ENCODE measurements around the gene DSG3. TPM values are rescaled to one million over a fixed set of nuclear protein-coding genes. Genes with fewer than 3 reads are reported as not detected.

DSG3 gene
- total RNA-seq, 1 experiment from 2014 or later = not detected

DNA sequence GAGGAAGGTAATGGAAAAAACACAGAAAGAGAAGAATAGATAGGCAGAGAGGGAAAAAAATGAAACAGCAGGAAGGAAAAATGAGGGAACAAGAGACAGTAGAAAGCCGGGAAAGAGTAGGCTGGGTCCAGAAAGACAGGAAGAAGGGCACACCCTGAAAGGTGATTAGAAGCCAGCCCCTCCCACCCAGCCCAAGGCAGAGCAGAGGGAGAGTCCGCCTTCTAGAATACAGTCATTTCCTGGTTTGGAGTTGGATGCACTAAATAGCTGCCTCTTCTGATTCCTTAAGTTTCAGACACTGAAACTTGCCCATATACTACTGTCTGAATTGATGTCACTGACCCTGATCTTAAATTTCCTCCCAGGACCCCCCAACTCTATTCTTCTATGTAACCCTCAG is 17.9 kb upstream of the DSG3 start:
- DNase-seq (ENCODE audit: extremely low read depth, low read depth) = no peak

DNA sequence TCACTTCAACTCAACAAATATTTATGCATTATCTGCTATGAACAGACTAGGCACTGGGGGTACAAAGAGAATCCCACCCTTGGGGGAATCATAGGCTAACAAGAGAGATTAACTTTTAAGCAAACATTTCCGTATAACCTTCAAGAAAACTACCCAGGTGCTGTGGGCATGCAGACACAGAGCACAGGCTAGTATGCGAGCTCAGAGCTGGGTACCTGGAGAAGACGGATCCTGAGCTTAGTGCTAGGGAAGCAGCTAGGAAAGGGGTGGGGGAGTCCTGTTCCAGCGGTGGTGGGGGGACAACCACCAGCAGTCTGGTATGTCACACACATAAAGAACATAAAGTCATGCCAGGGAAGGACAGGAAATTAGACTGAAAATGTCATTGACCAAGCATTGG is 17.5 kb upstream of the DSG3 start:
- no peak for DNase-seq (ENCODE audit: extremely low read depth, low read depth)

DNA sequence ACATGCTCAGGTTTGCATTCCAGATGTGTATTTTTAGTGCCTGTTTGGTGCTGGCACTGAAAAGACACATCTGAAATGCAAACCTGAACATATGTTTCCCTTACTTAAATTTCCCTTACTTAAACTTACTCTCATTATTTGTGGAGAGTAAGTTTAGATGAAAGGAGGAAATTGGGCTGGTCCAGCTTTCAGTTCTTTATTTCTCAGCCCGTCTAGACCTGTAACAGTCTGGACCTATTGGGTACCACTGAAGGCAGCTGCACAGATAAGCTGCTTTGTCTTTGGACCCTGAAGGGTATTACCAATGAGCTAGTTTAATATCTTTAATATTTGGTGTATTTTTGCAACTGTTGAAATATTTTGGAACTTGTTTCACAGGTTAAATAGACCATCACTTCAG is 17.0 kb upstream of the DSG3 start:
- DNase-seq (ENCODE audit: extremely low read depth, low read depth) = no peak

DNA sequence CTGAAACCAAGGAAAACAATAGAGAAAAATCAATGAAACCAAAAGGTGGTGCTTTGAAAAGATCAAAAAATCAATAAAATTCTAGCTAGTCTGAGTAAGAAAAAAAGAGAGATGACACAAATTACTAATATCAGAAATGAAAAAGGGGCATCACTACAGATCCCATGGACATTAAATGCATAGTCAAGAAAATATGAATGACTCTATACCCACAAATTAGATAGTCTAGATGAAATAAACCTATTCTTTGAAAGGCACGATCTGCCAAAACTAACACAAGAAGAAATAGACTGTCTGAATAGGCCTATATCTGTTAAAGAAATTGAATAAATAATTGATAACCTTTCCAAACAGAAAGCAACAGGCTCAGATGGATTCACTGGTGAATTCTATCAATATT is 15.2 kb upstream of the DSG3 start:
- no peak for DNase-seq (ENCODE audit: extremely low read depth, low read depth)

DNA sequence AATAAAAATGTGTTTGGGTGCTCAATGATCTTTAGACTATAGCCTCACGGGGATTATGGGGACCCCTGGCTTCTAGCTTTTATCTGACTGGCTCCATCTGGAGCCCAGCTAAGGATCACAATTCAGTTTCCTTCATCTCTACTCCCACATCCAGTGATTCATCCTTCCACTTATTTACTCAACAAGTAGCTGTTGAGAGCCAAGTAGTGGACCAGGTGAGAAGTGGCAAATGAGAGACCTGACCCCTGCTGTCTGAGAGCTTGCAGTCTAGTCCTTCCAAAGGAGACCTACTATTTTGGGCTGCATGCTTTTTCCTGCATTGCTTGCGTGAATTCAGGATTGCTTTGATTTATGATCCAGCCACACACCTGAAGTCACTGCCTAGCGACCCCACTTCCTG is 10.7 kb upstream of the DSG3 start:
- DNase-seq (ENCODE audit: extremely low read depth, low read depth) = no peak

DNA sequence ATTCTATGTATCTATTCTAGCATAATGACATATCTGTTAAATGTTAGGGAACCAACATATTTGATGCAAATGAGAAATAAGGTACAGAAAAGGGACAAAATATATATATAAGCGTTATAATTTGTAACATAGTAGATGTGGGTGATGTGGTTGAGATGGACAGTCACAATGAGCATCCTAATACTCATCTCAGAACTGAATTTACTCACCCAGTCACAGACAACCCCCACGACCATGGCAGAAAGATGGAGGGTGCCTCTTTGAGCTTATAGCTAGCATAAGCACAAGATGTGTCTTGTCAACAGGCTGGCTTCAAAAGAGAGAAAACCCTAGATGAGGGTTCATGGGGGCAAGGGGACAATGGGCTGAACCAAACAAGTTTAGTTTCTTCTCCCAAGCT is 9.1 kb upstream of the DSG3 start:
- no peak for DNase-seq (ENCODE audit: extremely low read depth, low read depth)

DNA sequence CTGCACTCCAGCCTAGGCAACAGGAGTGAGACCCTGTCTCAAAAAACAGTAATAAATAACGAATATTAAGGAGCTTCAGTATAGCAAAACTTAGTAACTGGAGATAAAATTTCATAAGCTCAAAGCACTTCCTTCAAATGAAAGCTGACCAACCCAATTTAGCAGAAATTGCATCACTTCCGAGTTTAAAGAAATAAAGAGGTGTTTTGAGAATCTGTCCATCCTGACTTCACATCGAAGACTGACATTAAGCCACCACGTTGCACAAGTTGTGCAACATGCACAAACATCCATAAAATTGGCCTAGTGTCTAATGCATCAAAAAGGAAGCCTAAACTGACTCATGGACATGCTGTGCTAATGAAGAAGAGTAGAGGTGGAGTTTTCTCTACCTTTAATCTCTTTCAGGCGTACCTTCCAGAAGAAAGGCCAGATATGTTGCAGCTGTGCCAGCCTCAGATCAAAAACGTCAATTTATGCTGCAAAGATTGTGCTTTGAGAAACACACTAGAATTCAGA is 7.7 kb upstream of the DSG3 start:
- no peak for DNase-seq (ENCODE audit: extremely low read depth, low read depth)

DNA sequence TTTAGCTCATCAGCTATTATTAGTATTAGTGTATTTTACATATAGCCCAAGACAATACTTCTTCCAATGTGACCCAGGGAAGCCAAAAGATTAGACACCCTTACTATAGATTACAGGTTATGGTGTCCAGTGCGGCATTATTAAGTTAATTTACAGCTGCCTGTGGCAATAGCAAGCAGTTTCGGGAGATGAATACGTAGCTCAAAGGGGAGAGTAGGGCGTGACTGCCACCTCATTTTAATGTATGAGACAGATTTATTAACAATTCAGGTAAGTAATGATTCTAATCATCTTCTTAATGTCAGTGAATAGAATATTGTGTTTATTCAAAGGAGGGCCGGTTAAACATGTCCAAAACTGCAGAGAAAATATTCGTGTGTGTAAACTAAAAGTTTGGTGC is 6.8 kb upstream of the DSG3 start:
- no peak for DNase-seq (ENCODE audit: extremely low read depth, low read depth)

DNA sequence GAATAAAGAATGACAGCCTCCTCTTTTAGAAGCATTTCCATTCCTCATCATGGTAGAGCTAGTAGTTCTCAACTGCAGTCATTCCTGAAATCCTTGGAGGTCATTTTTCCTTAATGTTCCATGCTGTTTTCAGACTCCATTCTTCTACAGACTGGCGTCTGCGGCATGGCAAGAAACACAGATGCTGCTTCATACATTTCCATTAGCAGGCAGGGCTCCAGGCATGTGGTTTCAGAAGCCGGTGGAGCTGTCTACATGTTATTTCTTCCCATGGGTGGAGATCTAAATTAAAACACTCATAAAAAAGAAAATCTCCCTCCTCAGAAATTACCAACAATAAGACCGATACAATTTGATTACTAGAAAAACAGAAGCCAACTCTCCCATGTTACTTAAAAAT is 6.0 kb upstream of the DSG3 start:
- DNase-seq (ENCODE audit: extremely low read depth, low read depth) = no peak

DNA sequence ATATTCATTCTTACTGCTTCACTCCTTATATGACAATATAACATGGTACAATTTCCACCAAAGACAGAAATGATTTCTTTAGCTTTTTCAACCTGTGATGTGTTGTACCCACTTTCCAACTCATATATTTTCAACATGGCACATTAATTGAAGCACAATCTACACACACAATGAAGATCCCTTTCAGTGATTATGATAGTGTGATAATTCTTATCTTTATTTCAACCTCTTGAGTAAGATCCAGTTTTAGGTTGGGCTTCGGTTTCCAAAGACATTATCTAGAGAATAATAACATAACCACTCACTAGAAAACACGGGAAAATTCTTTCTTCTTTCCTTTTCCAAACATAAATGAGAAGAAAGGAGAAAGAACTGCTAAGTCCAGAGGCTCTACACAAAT is 3.4 kb upstream of the DSG3 start:
- no peak for DNase-seq (ENCODE audit: extremely low read depth, low read depth)

DNA sequence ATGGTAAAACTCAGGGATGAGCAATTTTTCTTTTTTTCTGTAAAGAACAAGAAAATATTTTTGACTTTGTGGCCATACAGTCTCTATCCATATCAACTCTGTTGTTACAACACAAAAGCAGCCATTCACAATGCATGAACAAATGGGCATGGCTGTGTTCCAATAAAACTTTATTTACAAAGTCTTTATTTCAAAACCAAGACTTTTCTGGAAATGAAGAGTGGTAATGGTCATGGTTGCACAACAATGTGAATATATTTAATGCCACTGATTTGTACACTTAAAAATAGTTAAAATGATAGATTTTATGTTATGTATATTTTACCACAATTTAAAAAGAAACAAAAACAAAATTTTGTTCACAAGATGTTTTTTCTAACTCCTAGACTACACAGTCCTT is 1.6 kb upstream of the DSG3 start:
- DNase-seq (ENCODE audit: extremely low read depth, low read depth) = no peak

DNA sequence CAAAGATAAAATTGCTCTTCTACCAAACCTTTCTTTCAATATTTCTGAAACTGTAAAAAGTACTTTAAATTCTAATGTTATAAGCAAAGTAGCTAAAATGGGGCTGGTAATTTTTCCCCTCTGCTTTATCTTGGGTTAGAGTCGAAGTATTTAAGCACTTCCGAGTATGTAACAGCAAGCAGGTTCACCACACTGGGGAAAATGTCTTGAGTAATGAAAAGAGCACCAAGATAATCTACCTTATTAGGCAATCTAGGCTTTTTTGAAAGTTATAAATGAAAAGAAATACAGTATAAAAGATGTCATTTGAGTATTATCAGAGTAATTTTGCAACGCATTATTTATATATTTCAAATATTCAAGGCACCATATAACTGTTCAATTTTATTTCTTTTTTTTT is 687 bp upstream of the DSG3 start:
- no peak for DNase-seq (ENCODE audit: extremely low read depth, low read depth)

DNA sequence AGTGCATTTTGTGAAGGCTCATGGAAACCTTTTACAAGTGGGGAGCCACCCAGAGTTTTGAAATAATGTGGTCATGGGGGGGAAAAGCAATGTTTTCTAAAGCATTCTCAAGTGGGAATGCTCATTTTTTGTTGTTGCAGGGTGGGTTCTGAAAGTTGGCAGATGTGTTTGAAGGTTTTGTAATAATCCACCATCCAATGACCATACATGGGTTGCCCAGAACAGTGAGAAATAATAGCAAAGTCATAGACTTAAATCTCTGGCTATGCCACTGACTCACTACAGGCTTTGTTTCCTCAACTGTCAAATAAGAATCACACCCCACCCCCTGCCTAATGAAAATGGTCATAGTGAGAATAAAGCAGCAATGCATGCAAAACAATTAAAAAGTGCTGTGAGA is 2.9 kb downstream of the DSG3 start:
- DNase-seq (ENCODE audit: extremely low read depth, low read depth) = no peak

DNA sequence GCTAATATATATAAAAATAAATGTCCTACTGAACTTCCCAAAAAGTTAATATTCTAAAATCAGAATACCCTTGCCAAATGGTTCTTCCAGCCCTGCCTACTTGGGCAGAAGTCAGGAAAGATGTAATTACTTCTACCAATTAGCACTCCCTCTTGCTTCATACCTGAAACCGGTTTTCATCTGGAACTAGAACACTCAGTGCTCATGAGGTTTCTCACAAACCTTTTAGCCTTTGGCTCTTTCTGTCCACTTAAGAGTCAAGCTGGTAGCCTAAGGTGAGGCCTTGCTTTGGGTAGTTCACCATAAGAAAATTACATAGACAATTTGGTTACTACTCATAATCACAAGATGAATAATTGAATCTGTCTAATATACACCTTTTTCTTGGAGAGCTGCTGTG is 4.1 kb downstream of the DSG3 start:
- DNase-seq (ENCODE audit: extremely low read depth, low read depth) = no peak

DNA sequence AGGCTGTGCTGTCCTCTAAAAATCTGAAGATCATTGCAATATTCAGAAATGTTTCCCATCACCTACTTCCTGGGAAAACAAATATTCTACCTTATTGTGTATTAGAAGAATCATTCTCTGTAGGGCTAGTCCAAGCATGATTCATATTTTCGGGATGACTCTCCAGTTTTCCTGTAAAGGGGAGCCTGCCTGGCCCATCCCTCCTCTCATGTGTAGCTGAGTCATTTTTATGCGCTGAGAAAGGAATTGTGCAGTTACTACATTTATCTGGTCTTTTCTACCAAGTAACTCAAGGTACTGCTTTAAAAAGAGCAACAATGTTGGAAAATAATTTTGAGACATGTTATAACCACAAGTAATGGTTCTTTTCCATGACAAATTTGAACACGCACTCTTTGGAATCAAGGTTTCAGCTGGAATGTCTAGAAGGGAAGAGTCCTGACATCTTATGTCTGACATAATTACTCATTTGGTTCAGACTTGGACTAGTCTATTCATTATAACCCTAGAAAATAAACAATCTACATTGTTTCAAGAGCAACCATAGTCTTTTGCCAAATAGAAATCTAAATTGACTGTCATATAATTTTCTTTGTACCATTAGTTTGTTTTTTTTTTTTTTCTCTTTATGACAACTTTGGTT is 6.6 kb downstream of the DSG3 start:
- peak; percentile 54 for DNase-seq (ENCODE audit: extremely low read depth, low read depth)

DNA sequence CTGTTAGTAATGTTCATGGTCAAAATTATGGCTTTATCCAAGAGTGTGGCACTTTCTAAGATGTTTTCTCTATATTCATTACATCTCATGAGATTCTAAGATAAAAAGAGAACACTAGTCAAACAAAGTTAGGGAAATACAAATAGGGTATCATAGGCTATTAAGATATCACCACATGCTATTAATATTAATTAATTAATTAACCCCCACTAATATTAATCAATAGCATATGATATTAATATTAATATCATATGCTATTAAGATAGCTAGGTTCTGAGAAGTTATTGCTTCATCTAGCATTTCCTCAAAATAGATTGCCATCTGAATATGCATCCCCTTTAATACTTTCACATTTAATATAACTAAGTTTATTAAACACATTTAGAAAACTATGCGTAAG is 22.1 kb downstream of the DSG3 start:
- no peak for DNase-seq (ENCODE audit: extremely low read depth, low read depth)

DNA sequence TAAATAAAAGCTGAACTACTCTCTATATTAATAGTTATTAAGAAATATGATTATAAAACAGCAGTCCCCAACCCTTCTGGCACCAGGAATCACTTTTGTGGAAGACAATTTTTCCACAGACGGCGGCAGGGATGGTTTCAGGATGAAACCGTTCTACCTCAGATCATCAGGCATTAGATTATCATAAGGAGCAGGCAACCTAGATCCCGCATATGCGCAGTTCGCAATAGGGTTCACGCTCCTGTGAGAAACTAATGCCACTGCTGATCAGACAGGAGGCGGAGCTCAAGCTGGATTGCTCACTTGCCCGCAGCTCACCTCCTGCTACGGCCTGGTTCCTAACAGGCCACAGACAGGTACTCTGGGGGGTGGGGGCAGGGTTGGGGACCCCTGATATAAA is 31.1 kb downstream of the DSG3 start:
- DNase-seq (ENCODE audit: extremely low read depth, low read depth) = no peak

DNA sequence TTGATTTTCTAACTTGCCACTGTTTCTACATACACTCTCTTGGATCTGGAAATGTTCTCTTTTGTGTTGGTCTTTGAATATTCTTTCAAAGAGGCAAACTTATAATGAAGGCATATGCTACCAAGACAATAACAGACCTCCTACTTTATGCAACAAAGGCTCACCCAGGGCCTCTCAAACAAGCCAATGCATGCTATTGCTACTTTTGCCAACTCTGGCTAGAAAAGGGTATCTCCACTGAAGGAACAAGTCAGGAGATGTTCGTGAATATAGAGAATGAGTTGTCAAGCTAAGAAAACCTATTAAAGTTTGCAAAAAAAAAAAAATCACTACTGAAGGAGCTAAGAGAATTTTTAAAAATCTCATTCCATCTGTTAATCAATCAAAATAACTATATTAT is 34.5 kb downstream of the DSG3 start:
- no peak for DNase-seq (ENCODE audit: extremely low read depth, low read depth)

DNA sequence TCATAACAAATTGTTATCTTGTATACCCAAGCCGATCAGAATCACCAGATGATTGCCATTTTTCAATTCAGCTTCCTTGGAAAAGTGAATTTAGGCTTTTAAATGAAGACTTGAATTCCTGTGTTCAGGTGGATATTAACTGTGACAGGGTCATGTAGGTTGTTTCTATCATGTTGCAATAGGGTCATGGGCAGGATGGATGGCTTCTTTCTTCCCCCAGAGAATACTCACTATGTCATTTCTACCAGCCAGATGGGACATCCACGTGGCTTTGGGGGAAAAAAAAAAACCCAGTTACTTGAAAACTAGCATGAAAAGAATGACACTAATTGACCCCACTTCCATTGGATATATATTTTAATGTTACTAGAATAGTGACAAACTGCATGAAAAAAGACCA is 35.9 kb downstream of the DSG3 start:
- no peak for DNase-seq (ENCODE audit: extremely low read depth, low read depth)

DNA sequence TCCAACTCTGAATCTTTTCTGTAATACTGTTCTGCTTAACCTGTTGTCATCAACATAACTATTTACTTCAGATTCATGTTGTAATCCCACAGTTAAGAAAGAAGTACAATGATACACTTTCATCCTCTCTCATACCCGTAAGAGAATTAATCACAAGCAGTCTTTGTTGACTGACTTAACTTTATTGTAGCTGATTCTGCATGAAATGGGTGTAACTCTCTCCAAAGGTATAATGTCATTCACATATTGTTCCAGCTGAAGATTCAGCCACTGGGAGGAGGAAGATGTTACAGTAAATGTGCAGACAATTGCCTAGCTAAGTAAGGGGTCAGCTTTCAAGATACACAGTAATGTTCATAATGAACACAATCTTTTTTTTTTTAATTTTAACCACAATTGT is 36.9 kb downstream of the DSG3 start:
- DNase-seq (ENCODE audit: extremely low read depth, low read depth) = no peak

DNA sequence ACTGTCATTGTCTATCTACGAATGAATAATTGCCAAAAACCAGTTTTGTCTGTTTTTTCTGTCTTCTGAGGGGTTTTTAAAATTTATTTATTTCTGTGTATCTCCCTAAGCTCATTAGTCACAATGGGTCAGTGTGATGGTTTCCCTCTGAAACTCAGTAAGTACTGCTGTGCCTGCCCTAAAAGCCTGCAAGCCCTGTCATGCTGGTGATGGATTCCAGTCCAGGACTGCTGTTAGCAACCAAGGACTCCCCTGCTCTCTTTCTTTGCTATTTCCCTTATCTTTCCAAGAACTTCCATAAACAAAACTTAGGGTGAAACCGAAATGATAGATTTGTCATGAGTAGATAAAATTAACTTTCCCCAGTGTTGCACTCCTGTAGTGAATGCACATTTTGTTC is 38.6 kb downstream of the DSG3 start:
- no peak for DNase-seq (ENCODE audit: extremely low read depth, low read depth)

DNA sequence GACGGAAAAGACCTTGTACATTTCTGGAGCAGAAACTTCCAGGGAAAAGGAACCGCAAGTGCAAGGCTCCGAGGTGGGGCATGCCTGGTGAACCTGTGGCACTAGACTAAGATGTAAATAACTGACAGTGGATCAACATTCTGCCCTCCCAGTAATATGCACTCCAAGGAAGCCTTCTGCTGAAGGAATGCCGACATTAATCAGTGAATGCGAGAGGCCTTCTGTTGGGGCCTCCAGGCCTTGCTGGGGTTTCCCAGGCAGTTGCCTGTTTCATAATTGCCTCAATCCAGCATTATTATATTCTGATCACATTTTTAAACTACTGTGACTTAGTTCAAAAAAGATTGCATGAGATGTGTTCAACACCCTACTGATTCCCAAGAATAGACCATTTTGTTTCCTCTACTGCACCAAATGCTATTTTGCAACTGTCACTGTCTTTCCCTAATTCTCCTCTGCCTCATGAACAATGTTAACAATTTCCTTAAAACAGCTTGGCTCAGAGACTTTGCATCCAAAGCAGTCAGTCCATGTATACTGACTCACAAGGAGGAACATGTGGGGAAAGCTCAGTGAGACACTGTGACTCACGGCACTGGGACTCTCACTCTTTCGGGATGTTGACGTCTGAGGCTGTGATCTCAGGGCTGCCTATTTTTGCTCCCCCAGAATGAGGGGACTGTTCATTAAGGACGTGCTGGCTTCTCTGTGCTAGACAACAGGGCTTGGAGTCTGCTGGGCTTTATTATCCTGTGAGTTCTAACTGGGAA is 39.9 kb downstream of the DSG3 start:
- DNase-seq (ENCODE audit: extremely low read depth, low read depth) = no peak

DNA sequence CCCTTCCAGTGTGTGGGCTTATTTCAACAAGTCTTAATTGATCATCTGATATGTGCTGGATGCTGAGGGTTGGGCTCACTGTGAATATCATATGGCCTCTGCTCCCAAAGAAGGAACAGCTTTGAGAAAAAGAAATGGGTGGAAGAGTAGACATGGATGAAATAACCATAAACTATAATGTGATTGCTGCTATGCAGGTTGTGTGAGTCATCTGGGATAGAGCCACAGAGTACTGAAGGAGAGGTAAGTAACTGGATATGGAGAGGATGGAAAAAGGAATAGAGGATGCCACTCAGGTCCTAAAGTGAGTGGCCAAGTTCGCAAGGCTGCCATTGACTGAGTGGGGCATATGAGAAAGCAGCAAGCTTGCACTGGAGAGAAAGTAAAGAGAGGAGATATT is 41.8 kb downstream of the DSG3 start:
- no peak for DNase-seq (ENCODE audit: extremely low read depth, low read depth)
